HUES6 (cell line): ENCODE measurements around the gene DSCAM.

ENCODE experiments used
- H3K27ac ChIP-seq: 2 replicates; pipeline ENCODE4 v1.7.0; 2013; ENCODE audit warnings: low read depth, mild to moderate bottlenecking, low read length, inconsistent platforms
- H3K27me3 ChIP-seq: 2 replicates; pipeline ENCODE4 v1.6.1; 2013; ENCODE audit warnings: low read length; ENCODE audit not compliant: control insufficient read depth, insufficient read depth
- H3K36me3 ChIP-seq: 2 replicates; pipeline ENCODE4 v1.6.1; 2013; ENCODE audit warnings: low read length; ENCODE audit not compliant: control insufficient read depth, insufficient read depth
- H3K4me1 ChIP-seq: 2 replicates; pipeline ENCODE4 v1.6.1; 2013; ENCODE audit warnings: low read length; ENCODE audit not compliant: control insufficient read depth, insufficient read depth
- H3K4me3 ChIP-seq: 2 replicates; pipeline ENCODE4 v1.5.1; 2013; ENCODE audit warnings: low read depth, low read length
- H3K9ac ChIP-seq: one replicate; pipeline ENCODE4 v1.6.1; 2013; ENCODE audit warnings: mild to moderate bottlenecking, low read length
- H3K9me3 ChIP-seq: 2 replicates; pipeline ENCODE4 v1.6.1; 2013; ENCODE audit warnings: low read depth, low read length; ENCODE audit not compliant: control insufficient read depth, insufficient read depth

Gene DSCAM

DNA sequence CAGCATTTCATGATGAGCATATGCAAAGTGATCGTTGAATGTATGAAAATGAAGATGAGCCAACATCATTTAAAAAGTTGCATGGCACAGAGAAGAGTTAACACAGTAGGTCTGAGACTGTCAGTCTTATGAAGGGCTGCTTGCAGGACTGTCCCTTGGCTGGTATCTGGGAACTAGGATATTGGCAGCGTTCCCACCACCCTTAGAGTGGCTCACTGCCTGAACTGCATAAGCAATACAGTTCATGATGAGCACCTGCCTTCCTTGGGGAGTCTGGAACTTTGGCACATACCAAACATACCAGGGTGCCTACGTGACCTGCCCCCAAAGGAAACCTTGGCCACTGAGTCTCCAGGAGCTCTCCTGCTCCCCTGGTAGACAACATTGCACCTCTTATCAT, 161.8 kb downstream of the DSCAM start:
- H3K9me3 ChIP-seq: no peaks in the 10 kb centered on the region
- no peak overlapping the region for H3K4me3 ChIP-seq
- H3K27ac ChIP-seq: no peak overlapping the region
- H3K9ac ChIP-seq: no peak overlapping the region
- no peaks in the 10 kb centered on the region for H3K36me3 ChIP-seq
- no peaks in the 10 kb centered on the region for H3K27me3 ChIP-seq
- peaks cover 23% of the 10 kb centered on the region for H3K4me1 ChIP-seq

DNA sequence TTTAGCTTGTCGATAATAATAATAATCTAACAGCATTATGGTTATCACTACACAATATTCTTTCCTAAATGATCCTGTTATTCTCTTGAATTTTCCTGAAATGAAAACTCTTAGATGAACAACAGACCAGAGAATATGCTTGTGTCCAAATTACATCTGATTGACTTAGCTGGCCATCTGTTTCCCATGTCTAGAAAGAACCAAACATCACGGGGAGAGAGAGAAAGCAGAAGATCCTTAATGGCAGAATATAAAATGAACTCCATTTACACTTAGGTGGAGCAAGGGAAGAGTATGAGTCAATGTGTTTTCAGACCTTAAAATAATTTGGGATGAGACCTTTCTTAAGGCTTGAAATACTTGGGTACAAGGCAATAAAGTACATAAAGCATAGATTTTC, 162.2 kb downstream of the DSCAM start:
- Histone ChIP-seq H3K4me3 (no peak overlapping the region), H3K4me1 (peaks cover 23% of the 10 kb centered on the region), H3K27ac (no peak overlapping the region), H3K36me3 (no peaks in the 10 kb centered on the region), H3K27me3 (no peaks in the 10 kb centered on the region), H3K9me3 (no peaks in the 10 kb centered on the region), H3K9ac (no peak overlapping the region)

DNA sequence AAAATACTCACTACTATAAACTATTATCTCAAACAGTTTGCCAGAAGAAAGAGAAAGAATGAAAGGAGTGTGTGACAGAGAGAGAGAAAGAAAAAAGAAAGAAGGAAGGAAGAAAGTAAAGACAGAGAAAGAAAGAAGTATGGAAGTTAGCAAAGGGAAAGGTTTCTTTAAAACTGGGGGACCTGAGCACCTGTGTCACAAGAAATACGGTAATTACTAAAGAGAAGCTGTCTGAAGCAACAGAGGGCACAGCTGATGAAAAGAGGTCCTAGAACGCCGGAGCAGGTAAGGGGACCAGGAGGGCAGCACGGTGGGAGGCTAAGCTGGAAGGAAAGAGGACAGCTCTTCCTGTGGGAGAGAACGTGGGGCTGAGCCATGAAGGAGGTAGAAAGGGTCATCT, 163.6 kb downstream of the DSCAM start:
- Histone ChIP-seq H3K4me3 (no peak overlapping the region), H3K27ac (no peak overlapping the region), H3K9ac (no peak overlapping the region), H3K36me3 (no peaks in the 10 kb centered on the region), H3K4me1 (peaks cover 11% of the 10 kb centered on the region), H3K9me3 (no peaks in the 10 kb centered on the region), H3K27me3 (no peaks in the 10 kb centered on the region)

DNA sequence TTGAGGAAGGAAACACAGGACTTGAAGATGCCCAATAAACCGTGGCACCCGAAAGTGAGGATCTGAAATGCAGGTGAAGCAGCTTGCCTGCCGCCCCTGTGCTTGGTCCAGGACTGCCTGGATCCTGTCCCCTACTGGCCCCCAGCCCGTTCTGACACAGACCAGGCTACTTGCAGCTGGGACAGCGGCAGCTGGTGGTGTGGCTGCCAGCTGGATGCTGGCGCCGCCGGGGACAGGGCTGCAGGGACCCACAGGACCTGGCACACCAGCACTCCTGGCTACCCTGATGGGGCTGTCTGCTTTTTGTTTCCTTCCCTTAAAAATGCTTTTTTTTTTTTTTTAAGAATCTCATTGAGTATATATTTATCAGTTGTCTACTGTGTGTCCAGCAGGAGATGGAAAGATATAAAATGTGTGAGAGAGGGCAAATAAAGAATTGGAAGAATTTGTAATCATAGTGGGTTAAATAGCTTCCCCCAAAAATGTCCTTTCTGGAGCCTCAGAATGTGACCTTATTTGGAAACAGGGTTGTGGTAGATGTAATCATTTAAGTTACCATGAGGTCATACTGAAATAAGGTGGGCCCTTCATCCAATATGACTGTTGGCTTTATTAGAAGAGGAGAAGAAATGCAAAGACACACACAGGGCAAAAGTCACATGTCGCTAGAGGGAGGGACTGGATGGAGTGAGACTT, 165.6 kb downstream of the DSCAM start:
- Histone ChIP-seq H3K4me1 (no peaks in the 10 kb centered on the region; the same call in 1 of the 2 replicates), H3K27ac (no peak overlapping the region), H3K27me3 (no peaks in the 10 kb centered on the region), H3K9ac (no peak overlapping the region), H3K36me3 (no peaks in the 10 kb centered on the region), H3K4me3 (no peak overlapping the region), H3K9me3 (no peaks in the 10 kb centered on the region)

DNA sequence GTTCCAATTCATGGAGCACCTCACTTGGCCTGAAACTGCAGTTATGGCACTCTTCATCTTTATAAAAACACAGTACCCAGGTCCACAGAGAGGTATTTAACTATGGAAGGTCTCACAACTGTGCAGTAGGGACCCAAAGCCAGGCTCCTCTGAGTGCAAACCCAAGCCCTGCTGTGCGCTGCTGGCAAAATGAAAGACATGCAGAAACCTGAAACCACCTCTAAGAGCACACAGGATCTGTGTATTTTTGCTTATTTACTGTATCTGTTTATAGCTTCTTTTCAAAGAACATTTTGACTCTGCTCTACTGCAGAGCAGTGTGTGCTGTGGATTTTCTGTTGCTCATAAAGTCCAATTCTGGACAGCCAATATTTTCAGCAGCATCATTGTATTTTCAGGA, 166.6 kb downstream of the DSCAM start:
- no peaks in the 10 kb centered on the region for H3K27me3 ChIP-seq
- H3K4me3 ChIP-seq: no peak overlapping the region
- H3K27ac ChIP-seq: no peak overlapping the region
- H3K9ac ChIP-seq: no peak overlapping the region
- no peaks in the 10 kb centered on the region; the same call in 1 of the 2 replicates for H3K4me1 ChIP-seq
- H3K36me3 ChIP-seq: no peaks in the 10 kb centered on the region
- H3K9me3 ChIP-seq: no peaks in the 10 kb centered on the region

DNA sequence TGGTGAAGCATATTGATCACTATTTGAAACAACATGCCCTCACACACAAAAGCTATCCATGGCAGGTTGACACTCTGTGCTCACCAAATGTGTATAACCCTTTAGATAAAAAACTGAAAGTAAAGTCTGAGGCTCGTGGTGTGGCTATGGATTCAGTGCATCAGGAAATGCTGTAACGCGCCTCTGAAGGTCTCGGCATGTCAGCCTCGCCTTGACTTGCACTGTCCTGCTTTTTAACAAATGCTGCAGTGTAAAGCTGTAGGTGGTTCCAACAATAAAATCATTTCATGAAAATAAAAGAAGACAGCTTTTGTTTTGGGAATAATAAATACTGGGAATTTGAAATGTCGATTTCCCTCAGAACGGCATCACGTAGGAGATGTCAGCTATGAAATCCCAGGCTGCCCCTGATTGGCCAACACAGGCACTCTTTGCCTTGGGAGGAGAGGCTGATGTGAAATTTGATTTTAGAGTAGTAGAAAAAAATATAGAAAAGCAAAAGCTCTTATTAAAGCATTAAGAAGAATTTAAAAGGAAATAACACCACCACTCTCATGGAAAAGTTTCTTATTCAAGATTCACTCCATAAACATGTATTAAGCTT, 168.2 kb downstream of the DSCAM start:
- H3K36me3 ChIP-seq: no peaks in the 10 kb centered on the region
- H3K27ac ChIP-seq: no peak overlapping the region
- H3K4me3 ChIP-seq: no peak overlapping the region
- H3K9ac ChIP-seq: no peak overlapping the region
- H3K27me3 ChIP-seq: no peaks in the 10 kb centered on the region
- H3K9me3 ChIP-seq: no peaks in the 10 kb centered on the region
- H3K4me1 ChIP-seq: no peaks in the 10 kb centered on the region

DNA sequence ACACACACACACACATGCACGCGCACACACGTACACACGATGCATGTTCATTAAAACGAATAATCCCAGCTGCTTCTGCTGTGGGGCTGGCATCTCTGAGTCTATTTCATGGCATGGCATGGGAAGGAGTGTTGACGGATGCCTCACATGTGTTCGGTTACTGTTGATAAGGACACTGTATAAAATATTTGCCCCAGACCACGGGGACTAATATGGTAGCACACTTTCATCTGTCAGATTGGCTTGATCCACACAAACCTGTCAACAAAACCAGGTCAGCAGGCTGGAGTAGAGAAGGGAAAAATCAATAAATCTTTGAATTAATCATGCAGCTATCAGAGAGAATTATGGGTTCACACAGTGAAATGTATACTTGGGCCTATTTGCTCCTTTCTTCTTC, 171.9 kb downstream of the DSCAM start:
- Histone ChIP-seq H3K27ac (no peak overlapping the region), H3K4me3 (no peak overlapping the region), H3K9ac (no peak overlapping the region), H3K27me3 (no peaks in the 10 kb centered on the region), H3K4me1 (no peaks in the 10 kb centered on the region), H3K9me3 (no peaks in the 10 kb centered on the region), H3K36me3 (no peaks in the 10 kb centered on the region)

DNA sequence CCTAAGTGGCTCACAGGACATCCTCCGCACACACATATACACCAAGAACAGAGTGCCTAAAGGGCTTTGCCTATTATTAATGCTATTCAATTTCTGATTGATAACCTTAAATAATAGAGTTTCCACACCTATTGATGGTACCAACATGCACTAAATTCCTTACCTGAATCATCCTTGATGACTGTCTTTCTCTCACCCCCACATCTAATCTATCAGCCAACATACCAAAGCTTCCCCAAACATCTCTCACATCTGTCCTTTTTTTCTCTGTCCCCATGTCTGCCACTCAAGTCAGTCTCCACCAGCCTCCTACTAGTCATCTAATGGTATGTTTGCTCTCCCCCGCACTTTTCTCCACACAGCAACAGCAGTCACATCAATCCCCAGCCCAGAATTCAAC, 174.4 kb downstream of the DSCAM start:
- Histone ChIP-seq H3K27ac (no peak overlapping the region), H3K27me3 (no peaks in the 10 kb centered on the region), H3K9me3 (no peaks in the 10 kb centered on the region), H3K4me1 (no peaks in the 10 kb centered on the region), H3K9ac (no peak overlapping the region), H3K4me3 (no peak overlapping the region), H3K36me3 (no peaks in the 10 kb centered on the region)

DNA sequence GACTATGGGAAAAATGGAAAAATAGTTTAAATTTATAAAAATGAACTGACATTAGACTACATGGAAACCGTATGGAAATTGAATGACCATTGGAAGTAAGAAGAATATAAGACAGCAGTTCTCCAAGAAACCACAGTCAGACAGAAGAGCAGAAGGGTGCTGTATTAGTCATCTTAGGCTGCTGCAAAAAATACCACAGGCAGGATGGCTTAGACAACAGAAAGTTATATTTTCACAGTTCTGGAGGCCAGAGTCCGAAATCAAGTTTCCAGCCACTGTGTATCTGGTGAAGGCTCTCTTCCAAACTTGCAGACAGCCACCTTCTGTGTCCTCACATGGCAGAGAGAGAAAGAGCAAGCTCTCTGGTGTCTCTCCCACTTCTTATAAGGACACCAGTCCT, 175.2 kb downstream of the DSCAM start:
- Histone ChIP-seq H3K4me3 (no peak overlapping the region), H3K36me3 (no peaks in the 10 kb centered on the region), H3K27ac (no peak overlapping the region), H3K9me3 (no peaks in the 10 kb centered on the region), H3K4me1 (no peaks in the 10 kb centered on the region), H3K9ac (no peak overlapping the region), H3K27me3 (no peaks in the 10 kb centered on the region)

DNA sequence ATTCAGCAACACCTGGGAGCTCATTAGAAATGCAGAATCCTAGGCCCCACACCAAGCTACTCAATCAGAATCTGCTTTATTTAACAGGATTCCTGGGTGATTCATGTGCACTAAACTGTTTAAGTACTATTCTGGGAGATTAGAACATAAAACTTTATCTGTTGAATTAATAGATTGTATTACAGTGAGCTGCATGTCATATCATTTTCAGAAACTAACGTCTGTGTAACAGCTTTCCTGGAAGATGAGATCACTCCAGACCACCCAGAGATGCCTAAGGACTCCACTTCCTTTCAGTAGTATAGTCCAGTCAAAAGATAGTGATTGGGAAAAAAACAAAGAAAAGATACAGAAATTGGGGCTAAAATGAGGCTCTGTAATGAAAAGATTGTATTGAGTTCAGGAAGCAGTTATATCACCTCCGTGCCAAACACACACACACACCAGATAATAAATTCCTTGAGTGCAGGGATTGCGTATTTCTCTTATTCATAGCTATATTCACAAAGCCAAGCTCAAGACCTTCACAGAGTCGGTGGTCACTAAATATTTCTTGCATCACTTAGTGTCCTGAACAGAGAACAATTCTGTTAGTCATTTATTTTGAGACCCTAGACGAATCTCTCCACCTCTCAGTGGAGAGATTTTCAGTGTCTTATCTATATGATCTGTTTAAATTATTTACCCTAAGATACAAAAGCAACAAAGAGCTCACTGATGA, 178.2 kb downstream of the DSCAM start:
- H3K4me3 ChIP-seq: no peak overlapping the region
- H3K4me1 ChIP-seq: no peaks in the 10 kb centered on the region
- no peaks in the 10 kb centered on the region for H3K9me3 ChIP-seq
- no peak overlapping the region for H3K27ac ChIP-seq
- H3K9ac ChIP-seq: no peak overlapping the region
- H3K27me3 ChIP-seq: no peaks in the 10 kb centered on the region
- H3K36me3 ChIP-seq: no peaks in the 10 kb centered on the region

DNA sequence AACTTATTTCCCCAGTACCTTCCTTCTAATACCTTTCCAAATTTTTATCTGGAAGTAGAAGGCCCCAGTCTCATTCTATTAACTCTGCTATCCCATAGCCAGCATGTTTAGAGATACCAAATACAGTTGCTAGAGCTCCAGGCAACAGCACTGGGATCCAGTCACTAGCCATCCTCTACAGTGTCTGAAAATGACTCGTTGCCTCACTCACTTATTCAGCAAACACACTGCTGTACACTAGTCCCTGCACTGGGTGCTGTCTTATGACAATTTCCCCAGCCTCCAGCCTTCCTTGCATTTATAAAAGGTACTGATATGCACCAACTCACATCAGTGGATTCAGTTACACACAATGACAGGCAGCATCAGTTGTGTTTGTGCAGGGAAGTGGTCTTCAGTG, 179.0 kb downstream of the DSCAM start:
- Histone ChIP-seq H3K4me1 (no peaks in the 10 kb centered on the region), H3K4me3 (no peak overlapping the region), H3K9me3 (no peaks in the 10 kb centered on the region), H3K9ac (no peak overlapping the region), H3K27ac (no peak overlapping the region), H3K36me3 (no peaks in the 10 kb centered on the region), H3K27me3 (no peaks in the 10 kb centered on the region)
